ENCODE results near the gene CD81.

Gene CD81

DNA sequence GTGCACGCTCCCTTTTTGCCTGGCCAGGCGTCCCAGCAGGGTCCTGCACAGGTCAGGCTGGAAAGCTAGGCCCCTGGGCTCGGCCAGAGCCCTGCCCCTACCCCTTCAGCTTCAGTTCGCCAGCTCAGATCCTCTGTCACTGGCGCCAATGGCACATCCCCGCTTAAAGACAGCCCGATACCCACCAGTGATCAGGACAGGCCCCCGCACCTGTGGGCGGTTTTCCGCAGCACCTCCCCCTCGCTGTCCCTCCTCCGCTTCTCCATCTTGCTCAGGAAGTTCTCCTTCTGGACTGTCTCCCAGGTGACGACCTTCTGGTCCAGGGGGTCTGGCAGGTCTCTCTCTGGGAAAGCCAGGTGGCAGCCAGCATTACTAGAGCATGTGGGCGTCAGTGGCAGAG lies 29.3 kb downstream of the CD81 start:
- no peak for DNase-seq (ENCODE audit: low read depth)

DNA sequence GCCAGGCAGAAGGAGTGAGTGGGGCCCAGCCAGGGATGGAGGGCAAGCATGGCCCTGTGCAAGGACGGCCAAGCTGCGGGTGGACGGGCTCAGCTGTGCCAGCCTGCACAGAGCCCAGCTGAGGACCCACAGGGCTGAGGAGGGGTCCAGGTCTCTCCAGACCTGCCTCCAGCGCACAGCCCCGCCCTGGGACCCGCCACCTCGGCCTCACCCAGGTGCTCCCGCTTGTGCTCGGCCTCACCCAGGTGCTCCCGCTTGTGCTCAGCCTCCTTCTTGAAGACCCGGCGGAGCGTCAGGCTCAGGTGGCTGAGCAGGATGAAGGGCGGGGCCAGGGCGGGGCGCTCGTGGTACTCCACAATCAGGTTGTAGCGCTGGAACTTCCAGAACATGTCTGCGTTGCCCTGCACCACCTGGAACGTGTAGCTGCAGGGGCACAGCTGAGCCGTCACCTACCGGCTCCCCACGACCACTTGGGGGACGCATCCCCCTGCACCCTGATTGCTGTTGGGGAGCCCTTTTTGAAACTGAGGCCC lies 29.8 kb downstream of the CD81 start:
- DNase-seq (ENCODE audit: low read depth), result no peak

DNA sequence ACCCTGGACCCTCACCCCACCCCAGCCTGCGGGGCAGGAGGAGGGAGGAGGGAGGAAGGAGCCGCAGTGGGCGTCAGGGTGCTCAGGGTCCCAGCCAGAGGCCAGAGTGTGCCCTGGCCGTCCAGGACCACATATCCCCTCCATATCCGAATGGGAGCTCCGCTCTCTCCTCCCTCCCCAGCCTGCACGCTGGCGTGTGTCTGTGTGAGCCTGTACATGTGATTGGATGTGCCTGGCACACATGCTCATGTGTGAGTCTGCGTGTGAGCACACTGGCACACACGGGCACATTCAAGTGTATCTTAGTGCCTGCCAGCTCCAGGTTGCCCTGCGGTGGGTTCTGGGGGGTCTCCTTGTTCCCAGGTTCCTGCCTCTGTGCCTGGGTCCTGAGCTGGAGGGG lies 31.6 kb downstream of the CD81 start:
- DNase-seq (ENCODE audit: low read depth), result no peak

DNA sequence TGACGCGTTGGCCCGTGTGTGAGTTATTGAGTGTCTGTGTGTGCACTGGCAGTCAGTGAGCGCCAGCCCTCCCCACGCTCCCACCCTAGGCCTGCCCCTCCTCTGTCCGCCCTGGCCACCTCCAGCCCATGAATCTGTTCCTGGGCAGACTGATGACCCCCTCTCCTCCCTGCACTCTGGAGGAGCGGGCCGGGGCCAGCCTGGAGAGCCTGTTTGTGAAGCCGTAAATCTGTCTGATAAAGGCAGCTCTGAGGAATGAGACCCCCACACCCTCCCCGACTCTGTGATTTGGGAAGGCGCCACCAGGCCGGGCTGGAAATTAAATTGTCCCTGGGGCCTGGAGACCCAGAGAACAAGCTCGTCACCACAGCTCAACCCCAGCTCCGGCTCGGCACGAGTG lies 32.0 kb downstream of the CD81 start:
- DNase-seq (ENCODE audit: low read depth), result no peak

DNA sequence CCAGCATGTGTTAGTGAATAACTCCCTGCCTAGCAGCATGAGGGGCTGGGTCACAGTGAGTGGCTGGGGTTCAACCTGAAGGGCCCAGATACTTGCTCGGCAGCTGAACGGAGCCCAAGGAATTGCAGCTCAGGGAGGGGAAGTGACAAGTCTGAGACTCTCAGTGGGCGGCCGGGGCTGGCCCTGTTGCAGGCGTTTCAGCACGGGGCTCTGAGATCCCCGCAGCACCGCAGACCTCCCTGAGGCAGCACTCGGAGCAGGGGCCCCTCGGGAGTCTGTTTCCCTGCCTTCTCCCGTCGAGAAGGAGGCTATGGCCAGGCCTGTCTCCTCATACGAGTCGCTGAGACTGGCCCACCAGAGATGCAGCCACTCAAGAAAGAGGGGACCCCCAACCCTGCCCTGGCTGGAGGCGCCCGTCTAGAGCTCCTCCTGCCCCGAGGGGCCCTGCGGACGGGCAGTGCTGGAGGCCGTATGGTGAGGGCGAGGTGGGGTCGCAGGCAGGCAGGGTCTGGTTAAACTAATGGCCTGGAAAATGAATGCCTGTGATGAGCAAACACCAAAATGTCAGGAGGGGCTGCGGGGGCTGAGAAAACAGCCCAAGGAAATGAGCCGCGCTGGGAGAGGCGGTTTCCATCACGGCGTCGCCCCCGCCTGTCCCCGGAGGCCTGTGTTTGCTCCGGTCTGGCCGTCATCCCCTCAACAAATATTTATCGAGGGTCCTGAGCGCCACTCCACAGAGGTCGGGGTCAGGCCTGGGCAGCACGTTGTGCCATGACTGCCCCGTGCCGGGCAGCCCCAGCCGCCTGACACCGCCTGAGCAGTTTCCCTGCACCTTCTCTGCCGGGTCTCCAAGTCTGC lies 32.7 kb downstream of the CD81 start:
- no peak for DNase-seq (ENCODE audit: low read depth)

DNA sequence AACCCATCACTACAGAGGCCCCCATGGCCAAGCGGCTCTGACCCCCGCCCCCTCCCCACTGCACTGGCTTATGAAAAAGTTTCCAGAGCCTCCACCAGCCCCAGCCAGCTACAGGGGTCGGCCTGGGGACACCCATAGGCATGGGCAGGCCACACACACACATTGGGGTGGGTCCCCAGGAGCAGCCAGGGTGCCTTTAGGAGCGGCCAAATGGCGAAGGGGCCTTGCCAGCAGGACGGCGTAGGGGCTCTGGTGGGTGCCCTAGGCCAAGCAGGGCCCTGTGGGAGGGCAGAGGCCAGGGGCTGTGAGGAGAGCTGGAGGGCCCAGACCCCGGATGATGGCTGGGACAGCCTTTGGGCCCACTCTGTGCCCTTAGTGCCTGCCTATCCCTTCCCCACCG lies 33.5 kb downstream of the CD81 start:
- no peak for DNase-seq (ENCODE audit: low read depth)

DNA sequence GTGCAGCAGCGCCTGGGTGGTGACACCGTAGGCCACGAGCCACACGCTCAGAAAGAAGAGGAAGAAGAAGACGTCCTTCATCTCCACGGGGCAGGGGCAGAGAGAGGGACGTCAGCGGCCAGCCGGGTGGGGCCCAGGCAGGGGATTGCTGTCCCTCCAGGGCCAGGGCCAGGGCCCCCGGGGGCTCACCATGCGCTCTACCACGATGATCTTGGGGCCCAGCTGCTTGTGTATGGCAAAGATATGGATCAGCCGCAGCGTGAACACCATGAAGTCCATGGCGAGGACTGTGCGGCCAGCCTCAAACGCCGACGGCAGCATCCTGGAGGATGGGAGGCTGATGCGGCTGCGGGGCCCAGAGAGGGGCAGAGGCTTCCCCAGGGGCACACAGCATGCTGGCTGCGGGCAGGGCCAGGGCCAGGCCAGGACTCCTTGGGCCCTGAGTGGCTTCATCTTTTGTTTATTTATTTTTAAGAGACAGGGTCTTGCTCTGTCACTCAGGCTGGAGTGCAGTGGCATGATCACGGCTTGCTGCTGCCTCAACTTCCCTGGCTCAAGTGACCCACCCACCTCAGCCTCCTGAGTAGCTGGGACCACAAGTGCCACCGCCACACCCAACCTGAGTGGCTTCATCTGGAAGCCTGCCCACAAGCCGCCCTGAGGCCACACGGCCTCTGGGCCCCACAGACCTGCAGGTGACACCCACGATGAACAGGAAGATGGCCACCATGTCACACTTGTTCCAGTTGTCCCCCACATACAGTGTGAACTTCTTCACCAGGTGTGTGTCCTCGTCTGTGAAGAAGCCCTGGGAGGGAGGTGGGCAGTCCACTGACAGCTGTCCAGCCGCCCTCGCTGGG lies 34.6 kb downstream of the CD81 start:
- no peak for DNase-seq (ENCODE audit: low read depth)

DNA sequence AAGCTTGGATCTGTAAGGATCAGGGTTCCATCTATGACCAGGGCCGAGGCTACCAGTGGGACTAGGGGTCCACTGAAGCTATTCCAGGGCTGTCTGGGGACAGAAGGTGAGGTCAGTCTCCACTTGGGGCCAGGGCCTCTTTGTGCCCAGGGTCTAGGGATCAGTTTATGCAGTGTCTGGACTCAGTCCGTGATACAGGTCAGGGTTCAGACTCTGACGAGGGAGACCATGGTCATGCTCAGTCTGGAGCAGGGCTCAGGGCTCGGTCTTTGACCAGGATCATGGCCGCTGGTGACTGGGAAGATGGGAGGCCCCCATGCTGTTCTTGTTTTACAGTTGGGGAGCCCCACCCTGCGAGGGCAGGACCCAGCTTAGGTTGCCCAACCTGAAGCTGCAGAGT lies 35.2 kb downstream of the CD81 start:
- no peak for DNase-seq (ENCODE audit: low read depth)

DNA sequence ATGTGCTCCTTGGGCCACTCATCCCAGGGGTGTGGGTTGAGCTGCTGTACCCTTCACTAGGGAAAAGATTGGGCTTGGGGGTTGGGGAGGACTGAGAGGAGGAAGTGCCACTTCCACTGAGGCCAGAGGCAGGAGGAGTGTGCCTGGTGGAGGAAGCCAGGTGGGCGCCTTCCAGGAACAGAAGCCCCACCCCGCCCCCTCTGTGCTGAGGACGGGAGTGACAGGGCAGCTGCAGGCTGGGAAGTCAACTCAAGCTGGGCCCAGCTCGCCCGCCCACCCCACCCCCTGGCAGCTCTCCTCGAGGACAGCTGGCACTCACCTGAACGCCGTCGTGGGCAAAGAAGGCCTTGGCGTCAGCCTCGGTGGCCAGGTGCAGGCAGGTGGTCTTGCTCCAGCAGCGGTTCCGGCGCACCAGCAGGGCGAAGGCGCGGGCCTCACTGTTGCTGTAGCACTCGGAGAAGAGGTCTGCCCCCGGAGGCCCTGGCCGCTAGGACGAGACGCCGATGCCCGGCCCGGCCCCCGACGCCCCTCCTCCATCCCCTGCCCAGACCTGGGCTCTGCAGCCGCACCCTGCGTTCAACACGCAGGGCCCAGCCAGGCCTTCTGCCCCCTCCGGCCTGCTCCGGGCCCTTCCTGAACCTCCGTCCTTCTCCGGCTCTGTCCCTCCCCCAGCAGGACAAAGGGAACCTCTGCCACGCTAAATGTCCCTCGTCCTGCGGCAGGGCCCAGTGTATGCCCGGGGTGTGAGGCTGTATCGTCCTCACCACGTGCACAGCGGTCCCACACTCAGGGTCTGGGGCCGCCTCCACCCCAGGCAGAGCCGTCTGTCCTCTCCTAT lies 36.9 kb downstream of the CD81 start:
- no peak for DNase-seq (ENCODE audit: low read depth)

DNA sequence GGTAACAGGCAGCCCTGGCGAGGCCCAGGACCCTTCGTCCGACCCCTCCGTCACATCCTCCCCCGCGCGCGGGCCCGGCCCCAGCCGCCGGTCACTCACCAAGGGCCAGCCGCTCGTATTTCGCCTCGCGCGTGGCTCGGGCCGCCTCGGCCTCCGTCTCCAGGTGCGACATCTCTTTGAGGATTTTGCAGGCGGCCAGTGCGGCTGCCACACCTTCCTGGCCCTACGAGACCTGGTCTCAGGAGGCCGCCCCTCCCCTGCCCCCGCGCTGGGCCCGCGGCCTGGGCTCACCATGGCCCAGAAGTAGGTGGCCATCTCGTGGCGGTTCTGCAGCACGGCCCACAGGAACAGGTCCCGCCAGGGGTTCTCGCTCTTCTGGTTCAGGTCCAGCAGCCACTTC lies 37.5 kb downstream of the CD81 start:
- no peak for DNase-seq (ENCODE audit: low read depth)

DNA sequence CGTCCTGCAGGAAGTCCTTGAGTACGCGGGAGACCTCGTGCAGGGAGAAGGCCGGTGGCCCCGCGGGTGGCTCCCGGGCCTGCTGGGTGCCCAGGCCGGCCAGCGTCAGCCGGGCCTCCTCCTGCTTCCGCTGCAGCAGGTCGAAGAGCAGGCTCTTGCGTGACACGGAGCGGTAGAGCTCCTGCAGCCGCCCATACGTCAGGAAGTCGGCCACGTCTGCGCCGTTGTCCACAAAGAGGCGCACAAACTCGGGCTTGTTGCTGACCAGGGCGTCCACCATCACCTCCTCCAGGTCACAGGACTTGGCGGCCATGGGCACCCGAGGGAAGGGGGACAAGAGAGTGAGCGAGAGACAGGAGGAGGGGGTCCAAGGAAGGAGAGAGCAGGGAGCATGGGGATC lies 38.1 kb downstream of the CD81 start:
- DNase-seq (ENCODE audit: low read depth), result no peak

DNA sequence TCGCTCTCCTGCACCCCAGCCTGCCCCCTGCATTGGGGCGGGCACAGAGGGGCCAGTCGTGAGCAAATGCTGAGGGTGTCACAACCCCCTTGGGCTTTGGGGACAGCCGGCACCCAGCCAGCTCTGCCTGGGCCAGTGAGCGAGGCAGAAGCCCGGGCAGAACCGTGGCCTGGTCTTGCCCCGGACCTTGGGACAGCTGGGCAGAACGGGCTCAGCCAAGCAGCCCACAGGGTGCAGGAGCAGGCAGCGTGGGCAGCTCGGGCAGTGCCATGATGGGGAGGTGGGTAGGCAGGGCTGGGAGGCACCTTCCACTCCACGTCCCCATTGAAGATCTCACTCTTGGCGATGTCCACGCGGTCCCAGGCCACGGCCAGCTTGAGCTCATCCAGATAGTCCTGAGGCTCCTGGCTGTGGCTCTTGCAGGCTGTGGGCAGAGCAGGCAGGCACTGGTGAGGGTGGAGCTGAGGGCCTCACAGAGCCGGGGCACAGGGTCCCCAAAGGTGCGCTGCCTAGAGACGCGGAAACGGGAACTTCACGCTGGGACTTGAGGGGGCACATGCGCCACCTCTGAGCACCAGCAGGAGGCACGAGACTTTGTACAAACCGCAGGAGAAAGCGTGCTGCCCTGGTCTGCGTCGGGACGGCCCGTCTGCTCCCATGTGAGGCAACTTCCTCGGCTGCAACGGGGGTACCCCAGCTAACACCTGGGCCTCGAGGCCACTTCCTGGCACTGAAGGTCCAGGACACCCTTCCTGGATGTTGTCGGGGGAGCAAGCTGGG lies 38.7 kb downstream of the CD81 start:
- DNase-seq (ENCODE audit: low read depth), result no peak

DNA sequence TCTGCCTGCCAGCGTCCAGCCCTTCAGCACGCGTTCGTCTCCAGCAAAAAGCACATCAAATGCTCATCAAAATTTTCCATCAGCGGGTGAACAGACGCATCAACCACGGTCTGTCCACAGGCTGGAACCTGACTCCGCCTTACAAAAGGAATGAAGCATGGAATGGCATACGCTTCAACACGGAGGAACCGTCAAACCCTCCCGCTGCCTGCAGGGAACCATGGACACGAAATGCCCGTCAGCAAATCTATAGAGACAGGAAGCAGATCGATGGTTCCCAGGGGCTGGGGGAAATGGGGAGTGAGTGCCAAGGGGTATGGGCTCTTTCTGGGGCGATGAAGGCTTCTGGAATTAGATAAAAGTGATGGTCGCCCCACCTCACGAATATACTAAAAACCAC lies 39.7 kb downstream of the CD81 start:
- DNase-seq (ENCODE audit: low read depth), result no peak

DNA sequence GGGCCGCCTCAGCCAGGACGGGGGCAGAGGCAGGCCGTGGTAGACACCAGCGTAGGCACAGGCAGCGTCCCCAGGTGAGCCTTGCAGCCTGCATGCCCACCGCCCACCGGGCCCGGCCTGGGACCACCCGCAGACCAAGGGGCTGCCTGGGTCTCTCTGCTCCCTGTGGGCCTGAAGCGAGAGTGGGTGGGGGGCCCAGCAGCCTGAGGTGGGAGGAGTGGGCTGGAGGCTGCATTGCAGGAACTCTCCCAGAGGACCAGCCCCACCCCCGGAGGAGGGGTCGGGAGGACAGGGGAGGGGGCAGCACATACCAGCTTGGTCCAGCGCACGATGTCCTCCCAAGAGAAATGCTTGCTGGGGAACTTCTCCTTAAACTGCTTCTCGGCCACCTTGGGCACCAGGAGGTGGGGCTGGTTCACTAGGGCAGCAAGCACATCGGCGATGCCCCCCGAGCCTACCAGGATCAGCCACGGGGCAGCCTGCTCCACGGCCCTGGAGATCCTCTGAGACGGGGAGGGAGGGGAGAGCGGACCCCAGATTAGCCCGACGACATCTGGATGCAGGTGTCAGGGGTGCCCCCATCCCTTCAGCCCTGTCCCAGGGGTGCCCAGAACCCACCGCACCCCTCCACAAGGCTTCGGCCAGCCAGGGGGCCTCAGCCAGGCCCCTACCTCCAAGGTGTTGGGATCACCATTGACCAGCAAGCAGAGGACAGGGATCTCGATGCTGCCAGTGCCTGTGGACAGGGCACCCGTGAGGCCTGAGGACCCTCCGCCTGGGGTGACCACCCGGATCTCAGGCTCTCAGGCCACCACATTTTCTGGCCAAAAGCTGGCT lies 41.0 kb downstream of the CD81 start:
- DNase-seq (ENCODE audit: low read depth), result no peak

DNA sequence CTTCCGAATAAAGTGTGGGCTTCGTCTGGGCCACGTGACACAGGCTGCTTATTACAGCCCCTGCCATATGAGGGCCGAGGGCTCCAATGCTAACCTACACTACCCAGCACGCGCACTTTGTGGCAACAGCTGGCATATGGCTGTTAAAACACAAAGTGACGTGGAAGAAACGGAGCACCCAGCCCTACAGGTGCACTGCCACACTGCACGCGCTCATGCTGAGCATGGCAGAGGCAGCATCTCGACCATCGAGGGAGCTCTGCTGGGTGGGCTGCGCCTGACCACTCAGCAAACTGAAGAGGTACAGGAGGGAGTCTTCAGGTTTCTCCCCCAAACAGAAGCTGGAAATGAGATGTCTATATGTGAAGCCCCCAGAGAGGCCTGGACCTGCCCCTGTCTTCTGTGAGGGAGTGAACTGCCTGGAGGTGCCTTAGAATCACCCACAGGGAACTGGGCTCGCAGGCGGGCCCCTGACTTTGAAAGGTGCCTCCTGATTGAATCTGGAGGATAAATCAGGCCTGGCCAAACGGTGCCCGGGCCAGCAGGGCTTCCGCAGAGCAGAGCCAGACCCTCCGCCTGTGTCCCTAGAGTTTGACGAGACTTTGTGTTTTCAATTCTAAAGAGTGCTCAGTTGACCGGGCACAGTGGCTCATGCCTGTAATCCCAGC lies 41.7 kb downstream of the CD81 start:
- DNase-seq (ENCODE audit: low read depth), result no peak

DNA sequence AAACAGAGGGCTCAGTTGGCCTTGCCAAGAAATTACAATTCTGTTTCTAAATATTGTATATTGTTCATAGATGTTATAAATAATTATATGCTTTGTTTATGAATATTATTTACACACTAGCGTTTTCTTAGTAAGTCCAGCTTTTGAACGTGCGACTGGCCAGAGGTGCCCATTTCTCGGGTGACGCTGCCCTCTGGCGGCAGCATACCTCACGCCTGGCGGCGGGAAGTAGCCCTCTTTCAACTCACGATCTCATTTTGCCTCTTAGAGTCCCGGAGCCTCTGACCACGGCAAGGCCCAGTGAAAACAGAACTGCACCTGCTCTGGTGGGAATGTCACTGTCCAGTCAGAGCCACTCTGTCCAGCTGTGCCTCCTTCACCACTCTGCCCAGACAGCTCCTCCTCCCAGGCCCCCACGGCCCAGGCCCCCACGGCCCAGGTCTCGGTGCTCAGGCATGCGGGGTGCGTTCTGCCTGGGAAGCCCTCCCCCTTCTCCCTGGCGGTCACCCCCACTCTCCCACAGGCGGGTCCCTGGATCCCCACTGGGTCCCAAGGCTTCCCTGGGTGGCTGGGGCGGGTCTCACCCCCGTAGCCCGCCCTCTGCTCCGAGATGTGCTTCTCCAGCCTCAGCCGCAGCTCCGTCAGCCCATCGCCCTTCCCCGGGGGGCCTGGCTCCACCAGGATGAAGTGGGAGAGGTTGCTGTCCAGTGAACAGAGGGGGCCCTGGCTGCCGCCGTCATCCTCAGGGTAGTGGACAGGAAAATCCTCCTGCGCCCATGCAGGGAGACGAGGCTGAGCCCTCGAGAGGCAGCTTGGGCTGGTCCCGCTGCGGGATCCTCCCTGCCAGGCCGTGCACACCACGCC lies 42.8 kb downstream of the CD81 start:
- DNase-seq (ENCODE audit: low read depth), result no peak

DNA sequence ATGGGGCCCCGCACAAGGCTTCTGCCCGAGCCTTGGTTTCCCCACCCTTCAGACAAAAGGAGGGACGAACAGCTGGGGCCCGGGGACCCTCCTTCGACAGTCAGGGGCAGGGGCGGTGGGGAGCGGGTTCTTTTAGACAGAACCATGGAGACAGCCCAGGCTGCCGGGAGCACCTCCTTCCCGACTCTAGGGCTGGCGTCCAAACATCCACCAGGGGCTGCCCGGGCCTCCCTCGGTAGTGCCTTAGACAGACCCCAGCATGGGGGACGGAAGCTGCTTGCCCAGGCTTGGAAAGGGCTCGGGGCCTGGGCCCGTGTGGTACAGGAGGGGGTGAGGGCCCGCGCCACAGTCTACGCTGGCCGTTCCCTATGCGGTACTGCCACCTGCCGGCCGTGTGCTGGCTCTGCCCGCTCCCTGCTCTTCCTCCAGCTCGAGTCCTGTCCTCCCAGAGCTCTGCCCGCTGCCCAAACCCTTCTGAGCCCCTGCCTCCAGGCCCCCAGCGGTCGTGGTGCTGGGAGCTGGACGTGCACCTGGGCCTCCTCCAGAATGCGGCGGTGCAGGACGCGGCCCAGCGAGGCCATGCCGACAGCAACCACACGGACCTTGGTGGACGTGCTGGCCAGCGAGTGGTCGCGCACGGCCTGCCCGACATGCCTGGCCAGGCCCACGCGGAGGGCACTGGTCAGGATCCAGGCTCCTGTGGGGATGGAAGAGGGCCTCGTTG lies 43.6 kb downstream of the CD81 start:
- DNase-seq (ENCODE audit: low read depth), result no peak

Measured in HS-27A (cell line).